Urinary bladder (tissue), 4 donors: ENCODE measurements around the gene NPTN. TPM values are rescaled to one million over a fixed set of nuclear protein-coding genes. Genes with fewer than 3 reads are reported as not detected.
"Not testable (repeated sequence)": the region's sequence is repeated elsewhere in the genome, so short reads cannot be mapped to it uniquely, and the experiment has no call there.

Source experiments
- DNase-seq: peaks from one replicate; pipeline ENCODE4 v3.0.0-alpha.2; 2015; ENCODE audit errors: extremely low spot score
- H3K27ac ChIP-seq: one replicate; pipeline ENCODE4 v1.5.1; 2013; ENCODE audit warnings: low read depth, mild to moderate bottlenecking, moderate library complexity
- H3K36me3 ChIP-seq: one replicate; pipeline ENCODE4 v1.6.1; 2013; ENCODE audit warnings: mild to moderate bottlenecking, moderate library complexity; ENCODE audit not compliant: insufficient read depth
- H3K4me1 ChIP-seq: one replicate; pipeline ENCODE4 v1.6.1; 2013; ENCODE audit warnings: mild to moderate bottlenecking, moderate library complexity; ENCODE audit not compliant: insufficient read depth
- H3K4me3 ChIP-seq: one replicate; pipeline ENCODE4 v1.5.1; 2013; ENCODE audit warnings: low read depth, low read length
- WGBS: extraction: QIAGEN DNeasy Blood & Tissue Kit; methylation state at CpG from one replicate; pipeline ENCODE4 v1.1.7; 2013; 5-methylcytosine and 5-hydroxymethylcytosine counted together
- polyA plus RNA-seq: library from polyadenylated mRNA; stranded (reverse); fragments of 200-250 nt; gene quantifications from one replicate; pipeline ENCODE4 v1.2.3, GENCODE V29; 2013
- total RNA-seq: library from RNA; depleted of rRNA; stranded (reverse); fragments of >200 nt; gene quantifications from one replicate; pipeline ENCODE4 v1.2.3, GENCODE V29; 2014
- donor health status: healthy with polysubstance abuse.
- donor health status: healthy.

NPTN gene
- total and polyA plus RNA-seq, 2 donors: 179 to 276 TPM

GRCh38 chr15:73584699-73585420 lies 48.3 kb downstream of the NPTN start:
- WGBS: 48% methylated on average over 5 of the region's 5 CpGs
- H3K27ac ChIP-seq: no peak overlapping the region
- peaks cover 3% of the 10 kb centered on the region for H3K36me3 ChIP-seq

GRCh38 chr15:73583544-73583943 lies 49.6 kb downstream of the NPTN start:
- Histone ChIP-seq H3K27ac (no peak overlapping the region), H3K4me3 (no peak overlapping the region), H3K36me3 (peaks cover 3% of the 10 kb centered on the region), H3K4me1 (no peaks in the 10 kb centered on the region)
- no peak for DNase-seq
- 93% methylated on average over 3 of the region's 3 CpGs for WGBS

More at GRCh38 chr15:73584699-73585420, 48.3 kb downstream of the NPTN start:
- Histone ChIP-seq H3K4me3 (no peak overlapping the region), H3K4me1 (no peaks in the 10 kb centered on the region)
- no peak for DNase-seq

- Histone ChIP-seq H3K4me3 (no peak overlapping the region), H3K4me1 (no peaks in the 10 kb centered on the region), H3K27ac (no peak overlapping the region), H3K36me3 (peaks cover 5% of the 10 kb centered on the region)
- 90% methylated on average over 6 of the region's 6 CpGs for WGBS
- no peak for DNase-seq
Measured at GRCh38 chr15:73582851-73583379, 50.3 kb downstream of the NPTN start.

GRCh38 chr15:73578026-73578425 lies 55.2 kb downstream of the NPTN start:
- H3K4me3 ChIP-seq: no peak overlapping the region
- peaks cover 6% of the 10 kb centered on the region for H3K36me3 ChIP-seq
- no peaks in the 10 kb centered on the region for H3K4me1 ChIP-seq
- WGBS: 87% methylated on average over 2 of the region's 2 CpGs
- DNase-seq: no peak
- H3K27ac ChIP-seq: peak overlapping the region; percentile 29

- not testable (repeated sequence) for H3K36me3 ChIP-seq, DNase-seq, H3K4me1 ChIP-seq, H3K27ac ChIP-seq, H3K4me3 ChIP-seq
Measured at GRCh38 chr15:73577593-73577992, 55.6 kb downstream of the NPTN start.

- no peak overlapping the region for H3K27ac ChIP-seq
- peaks cover 6% of the 10 kb centered on the region for H3K36me3 ChIP-seq
- 75% methylated on average over 3 of the region's 3 CpGs for WGBS
Measured at GRCh38 chr15:73575636-73576247, 57.4 kb downstream of the NPTN start.

GRCh38 chr15:73573572-73573971 lies 59.6 kb downstream of the NPTN start:
- Histone ChIP-seq H3K36me3 (peaks cover 7% of the 10 kb centered on the region), H3K27ac (no peak overlapping the region), H3K4me1 (no peaks in the 10 kb centered on the region), H3K4me3 (no peak overlapping the region)
- WGBS: 31% methylated on average over 9 of the region's 9 CpGs
- DNase-seq: no peak

More at GRCh38 chr15:73575636-73576247, 57.4 kb downstream of the NPTN start:
- Histone ChIP-seq H3K4me1 (no peaks in the 10 kb centered on the region), H3K4me3 (no peak overlapping the region)
- DNase-seq: no peak

GRCh38 chr15:73573037-73573436 lies 60.2 kb downstream of the NPTN start:
- Histone ChIP-seq H3K4me3 (no peak overlapping the region), H3K36me3 (peaks cover 6% of the 10 kb centered on the region), H3K4me1 (no peaks in the 10 kb centered on the region), H3K27ac (no peak overlapping the region)
- DNase-seq: no peak
- 43% methylated on average over 1 of the region's 1 CpG for WGBS

GRCh38 chr15:73572296-73572695 lies 60.9 kb downstream of the NPTN start:
- 75% methylated on average over 5 of the region's 5 CpGs for WGBS
- Histone ChIP-seq H3K4me1 (no peaks in the 10 kb centered on the region), H3K4me3 (no peak overlapping the region), H3K27ac (no peak overlapping the region), H3K36me3 (peaks cover 4% of the 10 kb centered on the region)
- no peak for DNase-seq

- no peak for DNase-seq
- 84% methylated on average over 5 of the region's 5 CpGs for WGBS
- Histone ChIP-seq H3K36me3 (peaks cover 2% of the 10 kb centered on the region), H3K4me1 (no peaks in the 10 kb centered on the region), H3K4me3 (no peak overlapping the region), H3K27ac (no peak overlapping the region)
Measured at GRCh38 chr15:73571346-73571745, 61.8 kb downstream of the NPTN start.

GRCh38 chr15:73570355-73571032 lies 62.7 kb downstream of the NPTN start:
- WGBS: 83% methylated on average over 7 of the region's 7 CpGs
- no peak for DNase-seq
- no peak overlapping the region for H3K4me3 ChIP-seq
- peaks cover 2% of the 10 kb centered on the region for H3K36me3 ChIP-seq
- no peaks in the 10 kb centered on the region for H3K4me1 ChIP-seq
- no peak overlapping the region for H3K27ac ChIP-seq

GRCh38 chr15:73569361-73569760 lies 63.8 kb downstream of the NPTN start:
- Histone ChIP-seq H3K4me3 (no peak overlapping the region), H3K36me3 (peaks cover 2% of the 10 kb centered on the region), H3K4me1 (no peaks in the 10 kb centered on the region), H3K27ac (no peak overlapping the region)
- no peak for DNase-seq
- 89% methylated on average over 3 of the region's 3 CpGs for whole genome bisulfite sequencing

- Histone ChIP-seq H3K4me3 (no peak overlapping the region), H3K4me1 (no peaks in the 10 kb centered on the region), H3K36me3 (peaks cover 2% of the 10 kb centered on the region), H3K27ac (no peak overlapping the region)
- DNase-seq: no peak
- 76% methylated on average over 7 of the region's 7 CpGs for WGBS
Measured at GRCh38 chr15:73568564-73569280, 64.5 kb downstream of the NPTN start.
